Measurements from ENCODE around the gene FBP1.

The FBP1 gene

DNA sequence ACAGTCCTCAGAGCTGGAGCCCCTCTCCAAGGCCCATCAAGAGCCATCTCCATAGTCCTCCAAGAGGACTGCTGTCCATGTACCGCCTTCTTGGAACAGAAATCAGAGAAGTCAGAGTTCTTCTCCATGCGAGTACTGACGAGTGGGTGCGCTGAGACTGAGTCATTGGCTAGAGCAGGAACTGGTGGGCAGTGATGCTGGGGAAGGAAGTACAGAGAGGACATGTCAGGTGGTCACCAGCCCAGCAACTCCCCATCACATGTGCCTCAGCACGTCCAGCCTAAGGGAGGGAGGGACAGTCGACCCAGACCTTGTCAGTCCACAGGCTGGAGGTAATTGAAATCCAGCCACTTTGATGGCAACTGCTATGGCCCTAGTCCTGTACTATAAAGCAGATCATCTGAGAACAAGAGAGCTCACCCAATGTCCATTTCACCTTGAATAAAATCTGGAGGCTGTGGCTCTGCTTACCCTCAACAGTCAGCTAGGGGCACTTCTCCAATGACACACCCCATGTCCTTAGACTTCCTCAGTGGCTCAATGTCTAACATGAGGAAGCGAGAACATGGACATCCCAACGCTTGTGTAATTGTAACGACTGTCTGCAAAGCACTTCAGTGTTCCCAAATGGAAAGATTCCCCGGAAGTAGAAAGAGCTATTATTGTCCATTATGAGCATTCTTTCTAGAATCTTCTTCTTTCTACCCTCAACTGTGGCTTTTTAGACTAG is 15.0 kb upstream of the FBP1 start:
- H3K4me1 ChIP-seq (ENCODE audit: insufficient read depth, low read length), result peaks cover 3% of the 10 kb centered on the region
- H3K27ac ChIP-seq (ENCODE audit: low read depth, low read length), result no peak overlapping the region
- no peak overlapping the region for H3K4me3 ChIP-seq (ENCODE audit: low read depth in 1 of 2, low read length in 2 of 2)
- no peaks in the 10 kb centered on the region for H3K36me3 ChIP-seq (ENCODE audit: insufficient read depth, low read length)
- H3K9ac ChIP-seq (ENCODE audit: low read length), result no peak overlapping the region
- no peaks in the 10 kb centered on the region for H3K9me3 ChIP-seq (ENCODE audit: low read length)
- no peaks in the 10 kb centered on the region for H3K27me3 ChIP-seq (ENCODE audit: control insufficient read depth in 1 of 2, insufficient read depth in 2 of 2, low read length in 2 of 2)

- no peak overlapping the region for H3K9ac ChIP-seq (ENCODE audit: low read length)
- peaks cover 8% of the 10 kb centered on the region for H3K4me1 ChIP-seq (ENCODE audit: insufficient read depth, low read length)
- no peaks in the 10 kb centered on the region for H3K36me3 ChIP-seq (ENCODE audit: insufficient read depth, low read length)
- H3K27ac ChIP-seq (ENCODE audit: low read depth, low read length), result no peak overlapping the region
- H3K4me3 ChIP-seq (ENCODE audit: low read depth in 1 of 2, low read length in 2 of 2), result no peak overlapping the region
- no peaks in the 10 kb centered on the region for H3K9me3 ChIP-seq (ENCODE audit: low read length)
- H3K27me3 ChIP-seq (ENCODE audit: control insufficient read depth in 1 of 2, insufficient read depth in 2 of 2, low read length in 2 of 2), result no peaks in the 10 kb centered on the region
Measured at GRCh38 chr9:94650949-94651348, 11.6 kb upstream of the FBP1 start.

- peaks cover 8% of the 10 kb centered on the region for H3K4me1 ChIP-seq (ENCODE audit: insufficient read depth, low read length)
- H3K9me3 ChIP-seq (ENCODE audit: low read length), result no peaks in the 10 kb centered on the region
- no peaks in the 10 kb centered on the region for H3K36me3 ChIP-seq (ENCODE audit: insufficient read depth, low read length)
- no peaks in the 10 kb centered on the region for H3K27me3 ChIP-seq (ENCODE audit: control insufficient read depth in 1 of 2, insufficient read depth in 2 of 2, low read length in 2 of 2)
- no peak overlapping the region for H3K9ac ChIP-seq (ENCODE audit: low read length)
- H3K27ac ChIP-seq (ENCODE audit: low read depth, low read length), result no peak overlapping the region
- no peak overlapping the region for H3K4me3 ChIP-seq (ENCODE audit: low read depth in 1 of 2, low read length in 2 of 2)
Measured at GRCh38 chr9:94649100-94649819, 9.9 kb upstream of the FBP1 start.

DNA sequence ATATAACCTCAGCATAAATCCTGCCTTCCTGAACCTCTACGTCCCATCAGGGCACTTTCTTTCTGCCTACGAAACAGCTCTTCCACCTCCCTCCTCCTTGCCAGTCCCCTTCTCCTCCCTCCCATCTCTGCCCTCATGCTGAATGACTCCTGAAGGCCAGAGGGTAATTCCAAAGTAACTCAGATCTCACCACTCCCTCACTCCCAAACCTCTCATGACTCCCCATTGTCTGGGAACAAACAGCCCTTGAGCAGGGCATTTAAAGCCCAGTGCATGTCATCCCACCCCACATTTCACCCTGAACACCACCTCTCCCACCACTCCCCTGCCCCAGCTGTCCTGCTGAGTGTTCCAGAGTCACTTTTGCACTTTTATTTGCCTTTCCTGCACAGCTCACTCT is 8.9 kb upstream of the FBP1 start:
- Histone ChIP-seq H3K9me3 (ENCODE audit: low read length) (no peaks in the 10 kb centered on the region), H3K9ac (ENCODE audit: low read length) (no peak overlapping the region), H3K4me1 (ENCODE audit: insufficient read depth, low read length) (peaks cover 8% of the 10 kb centered on the region), H3K27me3 (ENCODE audit: control insufficient read depth in 1 of 2, insufficient read depth in 2 of 2, low read length in 2 of 2) (no peaks in the 10 kb centered on the region), H3K27ac (ENCODE audit: low read depth, low read length) (no peak overlapping the region), H3K4me3 (ENCODE audit: low read depth in 1 of 2, low read length in 2 of 2) (no peak overlapping the region), H3K36me3 (ENCODE audit: insufficient read depth, low read length) (no peaks in the 10 kb centered on the region)

GRCh38 chr9:94645901-94646300 is 6.6 kb upstream of the FBP1 start:
- H3K9me3 ChIP-seq (ENCODE audit: low read length), result no peaks in the 10 kb centered on the region
- H3K36me3 ChIP-seq (ENCODE audit: insufficient read depth, low read length), result no peaks in the 10 kb centered on the region
- H3K4me3 ChIP-seq (ENCODE audit: low read depth in 1 of 2, low read length in 2 of 2), result no peak overlapping the region
- peaks cover 8% of the 10 kb centered on the region for H3K4me1 ChIP-seq (ENCODE audit: insufficient read depth, low read length)
- no peak overlapping the region for H3K27ac ChIP-seq (ENCODE audit: low read depth, low read length)
- H3K27me3 ChIP-seq (ENCODE audit: control insufficient read depth in 1 of 2, insufficient read depth in 2 of 2, low read length in 2 of 2), result no peaks in the 10 kb centered on the region
- H3K9ac ChIP-seq (ENCODE audit: low read length), result no peak overlapping the region

GRCh38 chr9:94644543-94644942 is 5.2 kb upstream of the FBP1 start:
- Histone ChIP-seq H3K27me3 (ENCODE audit: control insufficient read depth in 1 of 2, insufficient read depth in 2 of 2, low read length in 2 of 2) (peaks cover 0 to 3% of the 10 kb centered on the region in 2 donors), H3K4me3 (ENCODE audit: low read depth in 1 of 2, low read length in 2 of 2) (no peak overlapping the region), H3K27ac (ENCODE audit: low read depth, low read length) (no peak overlapping the region), H3K4me1 (ENCODE audit: insufficient read depth, low read length) (peaks cover 7% of the 10 kb centered on the region), H3K9ac (ENCODE audit: low read length) (no peak overlapping the region), H3K9me3 (ENCODE audit: low read length) (no peaks in the 10 kb centered on the region), H3K36me3 (ENCODE audit: insufficient read depth, low read length) (no peaks in the 10 kb centered on the region)

DNA sequence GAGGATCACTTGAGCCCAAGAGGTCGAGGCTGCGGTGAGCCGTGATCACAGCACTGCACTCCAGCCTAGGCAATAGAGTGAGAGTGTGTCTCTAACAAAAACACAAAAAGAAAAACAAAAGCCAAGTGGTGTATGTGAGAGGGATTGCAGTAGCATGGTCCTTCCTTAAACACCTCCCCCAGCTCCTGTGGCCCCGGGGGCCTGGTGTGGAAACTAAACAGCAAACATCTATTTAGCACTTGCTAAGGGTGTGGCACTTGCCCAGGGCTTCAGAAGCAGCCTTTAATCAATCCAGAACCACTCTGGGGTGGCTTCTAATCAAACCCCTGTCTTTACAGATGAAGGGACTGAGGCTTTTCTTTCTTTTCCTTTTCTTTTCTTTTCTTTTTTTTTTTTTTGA is 4.4 kb upstream of the FBP1 start:
- no peak overlapping the region for H3K4me3 ChIP-seq (ENCODE audit: low read depth in 1 of 2, low read length in 2 of 2)
- H3K4me1 ChIP-seq (ENCODE audit: insufficient read depth, low read length), result no peaks in the 10 kb centered on the region
- H3K27me3 ChIP-seq (ENCODE audit: control insufficient read depth in 1 of 2, insufficient read depth in 2 of 2, low read length in 2 of 2), result peaks cover 0 to 11% of the 10 kb centered on the region in 2 donors
- no peak overlapping the region for H3K27ac ChIP-seq (ENCODE audit: low read depth, low read length)
- no peaks in the 10 kb centered on the region for H3K36me3 ChIP-seq (ENCODE audit: insufficient read depth, low read length)
- H3K9ac ChIP-seq (ENCODE audit: low read length), result no peak overlapping the region
- no peaks in the 10 kb centered on the region for H3K9me3 ChIP-seq (ENCODE audit: low read length)

GRCh38 chr9:94643176-94643575 is 3.9 kb upstream of the FBP1 start:
- H3K27me3 ChIP-seq (ENCODE audit: control insufficient read depth in 1 of 2, insufficient read depth in 2 of 2, low read length in 2 of 2), result peaks cover 0 to 13% of the 10 kb centered on the region in 2 donors
- no peak overlapping the region for H3K4me3 ChIP-seq (ENCODE audit: low read depth in 1 of 2, low read length in 2 of 2)
- H3K27ac ChIP-seq (ENCODE audit: low read depth, low read length), result no peak overlapping the region
- no peaks in the 10 kb centered on the region for H3K36me3 ChIP-seq (ENCODE audit: insufficient read depth, low read length)
- no peak overlapping the region for H3K9ac ChIP-seq (ENCODE audit: low read length)
- H3K4me1 ChIP-seq (ENCODE audit: insufficient read depth, low read length), result no peaks in the 10 kb centered on the region
- H3K9me3 ChIP-seq (ENCODE audit: low read length), result no peaks in the 10 kb centered on the region

DNA sequence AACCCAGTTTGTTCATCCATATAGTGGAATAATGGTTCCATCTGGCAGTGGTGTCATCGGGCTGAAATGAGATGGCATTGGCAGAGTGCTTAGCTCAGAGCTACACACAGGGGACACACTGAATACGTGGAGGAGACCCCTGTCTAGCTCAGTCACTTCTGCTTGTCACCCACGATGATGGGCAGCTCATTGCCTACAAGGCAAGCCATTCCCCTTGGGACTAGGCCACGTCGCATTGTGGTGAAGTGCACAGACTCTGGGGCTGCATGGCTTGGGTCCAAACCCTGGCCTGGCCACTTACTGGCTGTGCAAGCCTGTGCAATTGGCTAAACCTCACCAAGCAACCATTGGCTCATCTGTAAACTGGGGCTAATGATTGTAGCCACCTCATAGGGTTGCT is 3.2 kb upstream of the FBP1 start:
- no peaks in the 10 kb centered on the region for H3K36me3 ChIP-seq (ENCODE audit: insufficient read depth, low read length)
- H3K4me1 ChIP-seq (ENCODE audit: insufficient read depth, low read length), result no peaks in the 10 kb centered on the region
- no peak overlapping the region for H3K4me3 ChIP-seq (ENCODE audit: low read depth in 1 of 2, low read length in 2 of 2)
- no peak overlapping the region for H3K27ac ChIP-seq (ENCODE audit: low read depth, low read length)
- H3K9ac ChIP-seq (ENCODE audit: low read length), result no peak overlapping the region
- no peaks in the 10 kb centered on the region for H3K9me3 ChIP-seq (ENCODE audit: low read length)
- peaks cover 0 to 13% of the 10 kb centered on the region in 2 donors for H3K27me3 ChIP-seq (ENCODE audit: control insufficient read depth in 1 of 2, insufficient read depth in 2 of 2, low read length in 2 of 2)

GRCh38 chr9:94639999-94640376 is 670 bp upstream of the FBP1 start:
- no peak overlapping the region for H3K9ac ChIP-seq (ENCODE audit: low read length)
- no peaks in the 10 kb centered on the region for H3K4me1 ChIP-seq (ENCODE audit: insufficient read depth, low read length)
- H3K27me3 ChIP-seq (ENCODE audit: control insufficient read depth in 1 of 2, insufficient read depth in 2 of 2, low read length in 2 of 2), result peaks cover 0 to 13% of the 10 kb centered on the region in 2 donors
- peak overlapping the region in 1 of 2 donors; percentile 56 for H3K4me3 ChIP-seq (ENCODE audit: low read depth in 1 of 2, low read length in 2 of 2)
- H3K27ac ChIP-seq (ENCODE audit: low read depth, low read length), result no peak overlapping the region
- no peaks in the 10 kb centered on the region for H3K36me3 ChIP-seq (ENCODE audit: insufficient read depth, low read length)
- no peaks in the 10 kb centered on the region for H3K9me3 ChIP-seq (ENCODE audit: low read length)

DNA sequence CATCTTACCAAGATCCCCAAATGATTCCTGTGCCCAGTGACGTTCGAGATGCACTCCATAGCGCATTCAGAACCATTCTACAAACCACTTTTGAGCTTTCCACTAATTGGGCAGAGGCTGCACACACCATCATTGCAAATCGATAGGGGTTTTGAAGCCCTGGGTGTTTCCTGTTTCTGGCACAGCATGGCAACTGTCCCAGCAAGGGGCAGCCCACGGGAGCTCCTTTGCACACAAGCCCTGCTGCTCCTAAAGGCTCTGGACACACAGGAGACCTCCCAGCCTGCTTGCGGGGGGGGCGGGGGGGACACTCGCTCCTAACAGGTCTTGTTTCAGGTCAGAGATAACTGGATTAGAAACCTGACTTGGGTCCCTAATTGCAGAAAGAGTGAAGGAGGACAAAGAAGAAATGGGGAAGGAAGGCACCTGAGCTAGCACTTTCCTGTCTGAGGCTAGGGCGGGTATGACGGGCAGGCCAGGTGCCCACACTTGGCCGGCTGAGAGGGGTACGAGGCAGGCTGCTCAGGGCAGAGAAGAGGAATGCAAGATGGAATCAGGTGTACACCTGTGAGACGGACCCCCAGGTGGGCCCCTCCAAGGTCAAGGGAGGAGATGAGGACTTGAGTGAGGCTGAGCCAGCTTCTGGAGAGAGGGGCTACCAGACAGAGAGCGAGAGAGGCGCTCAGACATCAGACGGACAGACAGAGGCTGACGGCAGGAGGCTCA is 820 bp downstream of the FBP1 start:
- Histone ChIP-seq H3K9me3 (ENCODE audit: low read length) (no peaks in the 10 kb centered on the region), H3K27me3 (ENCODE audit: control insufficient read depth in 1 of 2, insufficient read depth in 2 of 2, low read length in 2 of 2) (peaks cover 0 to 13% of the 10 kb centered on the region in 2 donors), H3K27ac (ENCODE audit: low read depth, low read length) (no peak overlapping the region), H3K36me3 (ENCODE audit: insufficient read depth, low read length) (no peaks in the 10 kb centered on the region), H3K4me1 (ENCODE audit: insufficient read depth, low read length) (no peaks in the 10 kb centered on the region), H3K9ac (ENCODE audit: low read length) (no peak overlapping the region), H3K4me3 (ENCODE audit: low read depth in 1 of 2, low read length in 2 of 2) (peak overlapping the region; percentile 40 to 56)

All from muscle layer of colon (tissue), 2 donors.